Type B pancreatic cell (in vitro differentiated cells): Measurements from ENCODE around the gene CBX7. TPM values are rescaled to one million over a fixed set of nuclear protein-coding genes. Genes with fewer than 3 reads are reported as not detected.
A peak's percentile ranks its signal among the peaks of the same experiment; 100 is the strongest.

Experiments used
- DNase-seq: peaks from one replicate; pipeline ENCODE4 v3.0.0; 2021; ENCODE audit warnings: mixed read lengths; ENCODE audit not compliant: unreplicated experiment; ENCODE audit errors: extremely low spot score
- H3K27ac Mint-ChIP-seq: 2 replicates; pipeline ENCODE4 v1.8.0; 2021; ENCODE audit warnings: mild to moderate bottlenecking, mixed read lengths
- H3K27me3 Mint-ChIP-seq: 2 replicates; pipeline ENCODE4 v1.8.0; 2021; ENCODE audit warnings: mixed read lengths
- H3K36me3 Mint-ChIP-seq: 2 replicates; pipeline ENCODE4 v1.8.0; 2021; ENCODE audit warnings: mixed read lengths
- H3K4me1 Mint-ChIP-seq: one replicate; pipeline ENCODE4 v1.8.0; 2021; ENCODE audit warnings: mixed read lengths; ENCODE audit not compliant: unreplicated experiment
- H3K4me3 Mint-ChIP-seq: 2 replicates; pipeline ENCODE4 v1.8.0; 2021; ENCODE audit warnings: mild to moderate bottlenecking, mixed read lengths
- H3K9me3 Mint-ChIP-seq: 2 replicates; pipeline ENCODE4 v1.8.0; 2021; ENCODE audit warnings: mixed read lengths
- CTCF ChIP-seq: fragments of 200-600 bp; sonication (generic); conservative IDR thresholded peaks from 2 replicates; pipeline ENCODE4 v1.5.0; 2021; ENCODE audit warnings: antibody characterized with exemption, mild to moderate bottlenecking
- total RNA-seq: library from RNA; stranded (reverse); gene quantifications from 2 replicates; pipeline ENCODE4 v1.2.1, GENCODE V29; 2021; ENCODE audit warnings: low replicate concordance

The CBX7 gene
- total RNA-seq, 1 donor from 2014 or later: 4.8 TPM

GRCh38 chr22:39091126-39092081, 61.1 kb downstream of the CBX7 start:
- no peak overlapping the region for H3K27ac Mint-ChIP-seq
- no peaks in the 10 kb centered on the region for H3K9me3 Mint-ChIP-seq
- DNase-seq: no peak
- peaks cover 16% of the 10 kb centered on the region for H3K4me1 Mint-ChIP-seq
- no peak overlapping the region for H3K4me3 Mint-ChIP-seq
- no peak for TF ChIP-seq CTCF
- no peaks in the 10 kb centered on the region for H3K27me3 Mint-ChIP-seq
- H3K36me3 Mint-ChIP-seq: no peaks in the 10 kb centered on the region

DNA sequence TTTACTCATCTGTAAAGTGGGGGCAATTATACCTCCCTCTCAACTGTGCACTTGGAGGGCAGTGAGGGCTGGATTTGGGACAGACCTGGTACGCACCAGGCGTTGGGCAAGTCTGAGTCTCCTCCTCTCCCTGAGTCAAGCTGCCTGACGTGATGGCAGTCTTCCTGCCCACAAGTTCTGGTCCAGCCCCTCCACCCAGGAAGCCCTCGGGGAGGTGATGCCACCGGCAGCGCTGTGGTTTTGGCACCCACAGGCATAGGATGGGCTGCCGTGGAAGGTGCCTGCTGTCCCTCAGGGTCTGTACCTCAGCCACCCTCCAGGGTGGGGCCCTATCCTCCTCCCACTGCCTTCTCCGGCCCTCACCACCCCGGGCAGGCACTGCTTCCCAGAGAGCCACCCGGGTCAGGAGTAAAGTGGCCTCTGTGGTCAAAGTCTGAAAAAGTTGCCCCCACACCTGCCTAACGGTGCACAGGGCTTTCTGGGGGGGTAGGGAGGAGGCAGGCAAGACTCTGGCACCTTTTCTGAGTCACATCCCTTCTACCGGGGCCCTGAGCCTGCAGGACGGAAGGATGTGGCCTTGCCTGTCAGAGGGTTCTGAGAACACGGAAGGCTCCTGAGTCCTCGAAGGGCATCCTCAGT, 61.9 kb downstream of the CBX7 start:
- TF ChIP-seq CTCF: no peak
- H3K27ac Mint-ChIP-seq: no peak overlapping the region
- no peak for DNase-seq
- H3K27me3 Mint-ChIP-seq: no peaks in the 10 kb centered on the region
- no peaks in the 10 kb centered on the region for H3K9me3 Mint-ChIP-seq
- no peaks in the 10 kb centered on the region for H3K36me3 Mint-ChIP-seq
- H3K4me3 Mint-ChIP-seq: no peak overlapping the region
- peaks cover 16% of the 10 kb centered on the region for H3K4me1 Mint-ChIP-seq

DNA sequence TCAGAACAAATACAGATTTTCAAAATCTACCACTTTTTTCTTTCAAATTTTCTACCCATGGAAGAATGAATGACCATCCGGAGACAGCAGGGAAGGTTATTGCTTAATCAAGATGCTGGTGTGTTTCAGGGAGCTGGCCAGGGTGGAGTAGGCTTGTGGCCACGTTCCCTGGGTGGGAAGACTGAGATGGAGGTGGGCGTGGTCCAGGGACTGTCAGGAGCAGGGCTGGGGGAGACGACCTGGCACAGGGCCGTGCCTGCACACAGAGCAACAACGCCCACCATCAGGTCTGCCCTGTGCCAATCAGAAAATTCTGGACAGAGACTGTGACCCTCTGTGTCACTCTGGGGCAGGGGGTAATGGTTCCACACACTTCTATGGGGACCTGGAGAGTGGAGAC, 62.6 kb downstream of the CBX7 start:
- H3K27me3 Mint-ChIP-seq: no peaks in the 10 kb centered on the region
- H3K4me1 Mint-ChIP-seq: peaks cover 13% of the 10 kb centered on the region
- no peak for DNase-seq
- TF ChIP-seq CTCF: no peak
- no peak overlapping the region for H3K27ac Mint-ChIP-seq
- no peaks in the 10 kb centered on the region for H3K9me3 Mint-ChIP-seq
- H3K4me3 Mint-ChIP-seq: no peak overlapping the region
- H3K36me3 Mint-ChIP-seq: no peaks in the 10 kb centered on the region

DNA sequence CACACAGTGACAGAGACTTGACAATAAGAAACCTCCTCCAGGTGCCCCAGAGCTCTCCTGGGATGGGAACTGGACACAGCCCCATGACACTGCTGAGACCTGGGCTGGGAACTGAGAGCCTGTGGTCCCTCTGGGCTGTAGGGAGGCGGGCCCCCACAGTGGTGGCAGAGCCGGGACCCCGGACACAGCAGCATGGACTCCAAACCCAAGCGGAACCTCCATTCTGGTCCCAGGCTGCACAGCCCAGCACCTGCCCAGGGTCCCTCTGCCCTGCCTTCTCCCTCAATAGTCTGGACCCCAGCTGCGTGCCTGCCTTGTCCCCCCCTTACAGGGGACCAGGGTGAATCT, 63.8 kb downstream of the CBX7 start:
- Mint-ChIP-seq H3K36me3 (no peaks in the 10 kb centered on the region), H3K4me3 (no peak overlapping the region), H3K9me3 (no peaks in the 10 kb centered on the region), H3K27ac (no peak overlapping the region), H3K27me3 (no peaks in the 10 kb centered on the region), H3K4me1 (peaks cover 11% of the 10 kb centered on the region)
- no peak for DNase-seq
- no peak for TF ChIP-seq CTCF

DNA sequence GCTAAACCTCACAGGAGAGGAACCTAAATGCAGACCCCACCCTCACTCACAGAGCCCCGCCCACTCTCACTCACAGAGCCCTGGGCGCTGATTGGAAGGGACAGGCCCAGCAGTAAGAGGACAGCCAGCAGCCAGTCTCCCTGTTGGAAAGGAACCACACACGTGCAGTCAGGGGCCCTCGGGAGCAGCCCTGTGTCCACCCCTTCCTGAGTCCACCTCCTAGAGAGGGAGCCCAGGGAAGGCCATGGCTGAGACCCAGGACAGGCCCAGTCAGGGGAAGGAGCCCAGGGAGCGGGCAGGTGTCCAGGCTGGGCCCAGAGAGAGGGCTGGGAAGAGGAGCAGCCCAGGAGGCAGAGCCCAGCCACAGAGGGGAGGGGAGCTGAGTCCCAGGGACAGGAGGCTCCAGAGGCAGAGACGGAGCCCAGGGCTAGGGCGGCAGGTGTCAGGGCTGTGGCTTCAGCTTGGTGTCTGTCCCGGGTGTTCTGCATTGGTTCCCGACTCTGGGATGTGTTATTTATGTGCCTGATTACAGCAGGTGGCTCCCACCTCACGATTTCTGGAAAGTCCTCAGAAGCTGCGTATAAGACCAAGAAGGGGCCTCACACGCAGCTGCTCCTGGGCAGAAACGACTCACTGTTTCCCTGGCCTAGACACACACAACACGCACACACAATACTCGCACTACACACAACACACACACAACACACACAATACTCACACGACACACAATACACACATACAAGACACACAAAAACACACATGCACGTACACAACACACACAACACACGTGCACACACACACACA, 64.4 kb downstream of the CBX7 start:
- no peak for TF ChIP-seq CTCF
- Mint-ChIP-seq H3K4me3 (peak overlapping the region; percentile 39), H3K36me3 (no peaks in the 10 kb centered on the region), H3K9me3 (no peaks in the 10 kb centered on the region), H3K27me3 (no peaks in the 10 kb centered on the region), H3K27ac (no peak overlapping the region), H3K4me1 (peaks cover 11% of the 10 kb centered on the region)
- DNase-seq: no peak
